GM23248 (cell line): ENCODE data around the gene MDP1. TPM values are rescaled to one million over a fixed set of nuclear protein-coding genes. Genes with fewer than 3 reads are reported as not detected.
A peak's percentile ranks its signal among the peaks of the same experiment; 100 is the strongest.

Experiments used
- DNase-seq: peaks from one replicate; pipeline ENCODE4 v3.0.0-alpha.2; 2015
- H2AFZ ChIP-seq: fragments of 200-600 bp; sonication (generic); 2 replicates; pipeline ENCODE4 v1.6.1; 2016; ENCODE audit warnings: antibody characterized with exemption
- H3F3A ChIP-seq: fragments of 200-600 bp; sonication (generic); 2 replicates; pipeline ENCODE4 v1.6.1; 2016; ENCODE audit warnings: mild to moderate bottlenecking, antibody characterized with exemption, mixed run types; ENCODE audit not compliant: insufficient read depth
- H3K27ac ChIP-seq: fragments of 200-600 bp; sonication (generic); 2 replicates; pipeline ENCODE4 v1.5.1; 2016; ENCODE audit warnings: mild to moderate bottlenecking
- H3K27me3 ChIP-seq: fragments of 200-600 bp; sonication (generic); replicated peaks from 2 replicates; pipeline ENCODE4 v1.6.1; 2016; ENCODE audit warnings: mild to moderate bottlenecking; ENCODE audit not compliant: insufficient read depth
- H3K36me3 ChIP-seq: fragments of 200-600 bp; sonication (generic); 2 replicates; pipeline ENCODE4 v1.6.1; 2016; ENCODE audit warnings: low read depth, mild to moderate bottlenecking
- H3K4me1 ChIP-seq: fragments of 200-600 bp; sonication (generic); 2 replicates; pipeline ENCODE4 v1.6.1; 2016; ENCODE audit warnings: mild to moderate bottlenecking; ENCODE audit not compliant: insufficient read depth
- H3K4me2 ChIP-seq: fragments of 200-600 bp; sonication (generic); one replicate; pipeline ENCODE4 v1.6.1; 2016; ENCODE audit warnings: mild to moderate bottlenecking; ENCODE audit not compliant: unreplicated experiment
- H3K4me3 ChIP-seq: fragments of 200-600 bp; sonication (generic); 2 replicates; pipeline ENCODE4 v1.5.1; 2016; ENCODE audit warnings: mild to moderate bottlenecking
- H3K79me2 ChIP-seq: fragments of 200-600 bp; sonication (generic); 2 replicates; pipeline ENCODE4 v1.6.1; 2016; ENCODE audit warnings: mild to moderate bottlenecking; ENCODE audit not compliant: insufficient read depth
- H3K9ac ChIP-seq: fragments of 200-600 bp; sonication (generic); 2 replicates; pipeline ENCODE4 v1.6.1; 2016; ENCODE audit warnings: mild to moderate bottlenecking
- H3K9me2 ChIP-seq: fragments of 200-600 bp; sonication (generic); 2 replicates; pipeline ENCODE4 v1.6.1; 2016; ENCODE audit warnings: mixed run types, mild to moderate bottlenecking, moderate library complexity; ENCODE audit not compliant: insufficient read depth
- H3K9me3 ChIP-seq: fragments of 200-600 bp; sonication (generic); one replicate; pipeline ENCODE4 v1.6.1; 2017; ENCODE audit warnings: low read depth
- H4K20me1 ChIP-seq: fragments of 200-600 bp; sonication (generic); 2 replicates; pipeline ENCODE4 v1.6.0; 2016; ENCODE audit not compliant: insufficient read depth
- EZH2 ChIP-seq: fragments of 200-600 bp; sonication (generic); IDR thresholded peaks from 2 replicates; pipeline ENCODE4 v1.6.1; 2018; ENCODE audit warnings: antibody characterized with exemption, mild to moderate bottlenecking; ENCODE audit not compliant: insufficient read depth, poor library complexity, severe bottlenecking
- EZH2phosphoT487 ChIP-seq: fragments of 200-600 bp; sonication (generic); IDR thresholded peaks from 2 replicates; pipeline ENCODE4 v1.6.1; 2018; ENCODE audit warnings: antibody characterized with exemption, moderate library complexity, mild to moderate bottlenecking, low read depth; ENCODE audit not compliant: insufficient read depth
- WGBS, 2 experiments: methylation state at CpG; one replicate each; pipeline ENCODE4 v1.1.6; 2015 to 2017; ENCODE audit warnings: low lambda C conversion rate in 2 of 2, low coverage in 1 of 2; ENCODE audit errors: missing lambda C conversion rate in 2 of 2; 5-methylcytosine and 5-hydroxymethylcytosine counted together
- in situ Hi-C: fragments of 300-500 bp; cut with MboI; formaldehyde crosslinking; loops from 2 replicates; pipeline ENCODE4 v1.15.0; 2020
- polyA plus RNA-seq: library from polyadenylated mRNA; unstranded; fragments of >200 nt; fragmentation: Nextera tagmentation; extraction: Ambion mirVana; gene quantifications from 2 replicates; pipeline ENCODE4 v1.2.1, GENCODE V29; 2016
- total RNA-seq: library from RNA; depleted of rRNA; stranded (reverse); fragments of >200 nt; shearing (Covaris generic); gene quantifications from 2 replicates; pipeline ENCODE4 v1.2.3, GENCODE V29; 2014

MDP1 gene
- total and polyA plus RNA-seq, 2 experiments from 2014 or later = 8.2 to 23.3 TPM

GRCh38 chr14:24195186-24196070 lies 20.4 kb downstream of the MDP1 start, which contains the start of gene TM9SF1:
TSS of gene TM9SF1 (minus strand) at chr14:24195441. CDS start at chr14:24195019, 422 bp downstream.
- WGBS, 2 experiments = 1% methylated on average over 84 to 86 of the region's 89 CpGs
- H3F3A ChIP-seq = peaks cover 6% of the 10 kb centered on the region; the same call in 1 of the 2 replicates
- H4K20me1 ChIP-seq = no peaks in the 10 kb centered on the region
- in situ Hi-C loops = no loop called here
- DNase-seq = peak; percentile 93
- peak within 1 kb of the TSS; percentile 83 for H3K4me3 ChIP-seq
- H3K36me3 ChIP-seq = no peaks in the 10 kb centered on the region
- peak within 1 kb of the TSS; percentile 81 for H3K27ac ChIP-seq
- peaks cover 85% of the 10 kb centered on the region for H3K79me2 ChIP-seq
- peak within 1 kb of the TSS; percentile 80 for H2AFZ ChIP-seq
- peaks cover 13% of the 10 kb centered on the region for H3K4me1 ChIP-seq
- H3K27me3 ChIP-seq = no peaks in the 10 kb centered on the region
- H3K9me2 ChIP-seq = no peaks in the 10 kb centered on the region
- no peaks in the 10 kb centered on the region for H3K9me3 ChIP-seq
- H3K9ac ChIP-seq = peak within 1 kb of the TSS; percentile 94
- peak within 1 kb of the TSS; percentile 99 for H3K4me2 ChIP-seq
- no peak for TF ChIP-seq EZH2
- no peak for TF ChIP-seq EZH2phosphoT487

DNA sequence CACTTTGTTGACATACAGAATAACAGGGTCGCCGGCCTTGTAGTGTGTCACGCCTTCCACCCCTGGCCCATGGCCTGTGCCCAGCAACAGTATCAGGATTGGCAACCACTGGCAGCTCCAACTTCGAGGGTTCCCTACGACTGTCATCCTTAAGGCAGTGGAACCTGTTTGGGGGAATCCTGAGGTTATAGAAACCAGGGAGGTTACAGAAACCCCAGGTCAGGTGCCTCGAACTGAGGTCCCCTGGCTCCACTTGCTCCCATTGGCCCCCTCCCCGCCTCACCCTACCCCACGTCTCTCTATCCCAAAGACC lies 21.0 kb downstream of the MDP1 start:
- peak overlapping the region; percentile 80 for H2AFZ ChIP-seq
- H3K9ac ChIP-seq = peak overlapping the region; percentile 94
- peak overlapping the region; percentile 81 for H3K27ac ChIP-seq
- H3K9me2 ChIP-seq = no peaks in the 10 kb centered on the region
- H3F3A ChIP-seq = peaks cover 9% of the 10 kb centered on the region
- DNase-seq = peak; percentile 18
- in situ Hi-C loops = no loop called here
- peaks cover 81% of the 10 kb centered on the region for H3K79me2 ChIP-seq
- H4K20me1 ChIP-seq = no peaks in the 10 kb centered on the region
- peak overlapping the region; percentile 83 for H3K4me3 ChIP-seq
- no peak for TF ChIP-seq EZH2phosphoT487
- H3K27me3 ChIP-seq = no peaks in the 10 kb centered on the region
- no peaks in the 10 kb centered on the region for H3K36me3 ChIP-seq
- WGBS, 2 experiments = 43 to 70% methylated on average over 5 to 8 of the region's 8 CpGs
- no peaks in the 10 kb centered on the region for H3K9me3 ChIP-seq
- peak overlapping the region; percentile 99 for H3K4me2 ChIP-seq
- peaks cover 13% of the 10 kb centered on the region for H3K4me1 ChIP-seq

DNA sequence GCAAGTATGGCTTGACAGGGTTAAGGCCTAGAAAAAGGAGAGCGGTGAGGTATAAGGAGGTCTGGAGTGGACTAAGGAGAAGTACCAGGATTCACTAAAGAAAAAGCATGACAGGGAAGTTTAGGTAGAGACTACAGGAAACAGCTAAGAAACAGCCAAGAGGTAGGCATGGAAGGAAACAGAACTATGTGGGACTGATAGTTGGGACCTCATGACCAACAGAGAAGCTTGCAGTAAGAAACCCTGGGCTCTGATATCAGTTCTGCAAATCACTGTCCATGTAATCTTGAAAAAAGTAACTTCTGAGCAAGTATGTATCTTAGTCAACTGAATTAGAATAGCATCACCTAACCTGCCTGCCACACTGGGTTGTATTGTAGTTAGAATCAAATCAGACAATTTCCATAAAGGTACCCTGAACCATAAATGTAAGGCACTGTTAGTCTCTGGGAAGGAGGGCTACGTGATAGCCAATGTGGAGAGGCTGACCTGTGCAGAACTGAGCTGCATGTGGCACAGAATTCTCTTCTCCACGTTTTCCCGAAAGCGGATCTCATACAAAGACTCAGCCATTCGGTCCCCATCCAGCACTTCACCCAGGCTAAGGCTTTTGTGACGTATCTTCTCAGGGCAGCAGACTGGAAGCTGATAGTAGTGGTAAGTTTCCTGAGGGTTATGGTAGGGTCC lies 21.5 kb downstream of the MDP1 start:
- peak overlapping the region; percentile 80; the same call in 1 of the 2 replicates for H2AFZ ChIP-seq
- peaks cover 13% of the 10 kb centered on the region for H3K4me1 ChIP-seq
- H3F3A ChIP-seq = peaks cover 14% of the 10 kb centered on the region
- WGBS, 2 experiments = 66 to 67% methylated on average over 7 of the region's 7 CpGs
- H3K9ac ChIP-seq = peak overlapping the region; percentile 94
- no peaks in the 10 kb centered on the region for H3K27me3 ChIP-seq
- H3K4me2 ChIP-seq = peak overlapping the region; percentile 99
- H3K79me2 ChIP-seq = peaks cover 77% of the 10 kb centered on the region
- H3K36me3 ChIP-seq = no peaks in the 10 kb centered on the region
- H3K9me3 ChIP-seq = no peaks in the 10 kb centered on the region
- no peaks in the 10 kb centered on the region for H4K20me1 ChIP-seq
- peak overlapping the region; percentile 81; the same call in 1 of the 2 replicates for H3K27ac ChIP-seq
- in situ Hi-C loops = no loop called here
- H3K4me3 ChIP-seq = peak overlapping the region; percentile 83
- TF ChIP-seq EZH2phosphoT487 (no peak), EZH2 (no peak)
- H3K9me2 ChIP-seq = no peaks in the 10 kb centered on the region
- DNase-seq = no peak

GRCh38 chr14:24192933-24193332 lies 22.9 kb downstream of the MDP1 start:
- 96% methylated on average over 15 of the region's 15 CpGs for WGBS, 2 experiments
- Histone ChIP-seq H3K4me1 (peaks cover 19% of the 10 kb centered on the region), H3K79me2 (peaks cover 70% of the 10 kb centered on the region), H3K4me3 (no peak overlapping the region), H3F3A (peaks cover 18% of the 10 kb centered on the region), H3K9me2 (no peaks in the 10 kb centered on the region), H3K36me3 (no peaks in the 10 kb centered on the region), H2AFZ (no peak overlapping the region), H3K27me3 (no peaks in the 10 kb centered on the region), H3K4me2 (no peak overlapping the region), H3K27ac (no peak overlapping the region), H4K20me1 (no peaks in the 10 kb centered on the region), H3K9ac (no peak overlapping the region), H3K9me3 (no peaks in the 10 kb centered on the region)
- TF ChIP-seq EZH2 (no peak), EZH2phosphoT487 (no peak)
- in situ Hi-C loops = no loop called here
- DNase-seq = no peak
